Activated CD8-positive, alpha-beta memory T cell treated with anti-CD3 and anti-CD28 coated beads, Interleukin-2, amount 50 U/mL, for 24 hours (primary cell): ENCODE results near the gene DCDC2C.
"Not testable (repeated sequence)": the region's sequence is repeated elsewhere in the genome, so short reads cannot be mapped to it uniquely, and the experiment has no call there.

Experiments used
- DNase-seq: peaks from one replicate; pipeline ENCODE4 v3.0.0-alpha.2; 2020; ENCODE audit errors: extremely low read depth

DCDC2C gene

GRCh38 chr2:3703236-3703756 is at the start of gene DCDC2C:
Gene DCDC2C (plus strand): TSS chr2:3703575. CDS start chr2:3703752, 177 bp downstream.
- DNase-seq = no peak

DNA sequence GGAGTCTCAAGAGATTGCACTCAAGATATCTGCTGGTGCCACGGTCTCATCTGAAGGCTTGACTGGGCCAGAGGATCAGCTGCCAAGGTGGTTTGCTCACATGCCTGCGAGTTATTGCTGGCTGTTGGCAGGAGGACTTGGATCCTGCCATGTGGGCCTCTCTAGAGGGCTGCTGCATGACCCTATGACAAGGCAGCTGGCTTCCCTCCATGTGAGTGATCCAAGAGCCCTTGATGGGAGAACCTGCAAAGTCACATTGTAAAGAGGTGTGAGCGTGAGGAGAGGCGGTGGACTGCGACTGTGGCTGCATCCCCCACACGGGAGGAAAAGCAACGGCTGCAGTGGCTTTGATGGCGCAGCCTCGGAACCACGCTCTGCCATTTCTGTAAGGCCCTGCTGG is 49.4 kb upstream of the DCDC2C start:
- no peak for DNase-seq

DNA sequence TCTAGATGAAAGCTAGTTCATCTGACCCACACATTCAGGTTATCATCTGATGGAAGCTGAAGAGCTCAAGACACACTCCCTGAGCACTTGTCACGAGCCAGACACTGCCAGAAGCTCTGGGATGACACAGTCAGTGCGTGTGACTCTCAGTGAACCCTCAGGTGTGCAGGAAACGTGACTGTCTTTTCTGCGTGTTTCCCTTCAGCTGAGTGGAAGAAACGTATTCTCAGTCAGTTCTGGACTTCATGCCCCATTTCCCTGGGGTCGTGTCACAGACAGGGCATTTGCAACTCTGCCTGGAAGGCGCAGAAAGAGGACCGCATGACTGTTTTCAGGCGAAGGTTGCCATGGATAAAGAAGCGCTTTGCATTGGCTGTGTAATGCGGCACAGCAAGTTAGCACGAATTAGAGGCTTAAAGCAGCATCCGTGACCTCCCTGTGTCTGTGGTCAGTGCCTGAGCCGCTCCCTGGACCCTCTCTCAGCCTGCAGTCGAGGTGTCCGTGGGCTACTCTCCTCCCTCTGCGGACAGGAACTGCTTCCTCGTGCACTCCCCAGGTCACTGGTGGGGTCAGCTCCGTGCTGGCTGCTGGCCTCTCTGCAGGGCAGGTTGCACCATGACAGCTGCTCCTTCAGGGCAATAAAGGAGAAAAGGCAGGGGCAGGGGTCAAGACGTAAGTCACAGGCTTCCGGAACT is 48.7 kb upstream of the DCDC2C start:
- no peak for DNase-seq

DNA sequence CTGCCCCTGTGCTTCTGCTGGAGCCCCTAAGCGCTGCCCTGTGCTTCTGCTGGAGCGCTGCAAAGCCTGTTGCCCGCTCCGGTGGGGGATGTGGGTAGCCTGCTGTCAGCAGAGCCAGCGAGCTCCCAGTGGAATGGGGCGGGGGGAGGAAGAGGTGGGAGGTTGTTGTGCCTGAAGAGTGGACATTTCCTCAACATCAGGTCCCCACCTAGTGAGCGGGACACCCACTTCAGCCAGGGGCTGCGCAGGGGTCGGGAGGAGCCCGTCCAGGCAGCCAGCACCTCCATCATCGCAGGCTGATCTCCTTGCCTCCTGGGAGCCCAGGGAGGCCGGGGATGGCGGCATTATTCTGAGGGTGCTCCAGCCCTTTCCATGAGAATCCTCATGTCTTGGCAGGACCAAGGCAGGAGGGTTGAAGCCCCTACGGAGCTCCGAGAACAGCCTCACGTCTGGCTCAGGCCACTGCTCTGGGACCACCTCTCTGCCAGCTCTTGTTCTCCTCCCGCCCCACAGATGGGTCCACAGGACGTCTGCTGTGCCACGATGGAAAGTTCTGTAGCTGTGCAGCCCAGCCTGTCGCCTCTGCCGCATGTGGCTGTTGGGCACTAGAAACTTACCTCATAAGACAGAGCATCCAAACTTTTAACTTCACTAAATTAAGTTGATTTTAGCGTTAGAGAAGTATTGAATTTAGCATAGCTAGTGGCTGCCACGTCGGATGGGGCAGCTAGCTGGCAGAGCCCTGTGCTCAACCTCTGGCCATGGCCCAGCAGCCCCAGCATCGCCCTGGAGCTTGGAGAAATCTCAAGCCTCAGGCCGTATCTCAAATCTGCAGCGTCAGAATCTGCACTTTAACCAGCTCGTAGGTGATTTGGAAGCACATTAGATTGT is 47.3 kb upstream of the DCDC2C start:
- no peak for DNase-seq

GRCh38 chr2:3656762-3657721 is 46.3 kb upstream of the DCDC2C start:
- DNase-seq = no peak

DNA sequence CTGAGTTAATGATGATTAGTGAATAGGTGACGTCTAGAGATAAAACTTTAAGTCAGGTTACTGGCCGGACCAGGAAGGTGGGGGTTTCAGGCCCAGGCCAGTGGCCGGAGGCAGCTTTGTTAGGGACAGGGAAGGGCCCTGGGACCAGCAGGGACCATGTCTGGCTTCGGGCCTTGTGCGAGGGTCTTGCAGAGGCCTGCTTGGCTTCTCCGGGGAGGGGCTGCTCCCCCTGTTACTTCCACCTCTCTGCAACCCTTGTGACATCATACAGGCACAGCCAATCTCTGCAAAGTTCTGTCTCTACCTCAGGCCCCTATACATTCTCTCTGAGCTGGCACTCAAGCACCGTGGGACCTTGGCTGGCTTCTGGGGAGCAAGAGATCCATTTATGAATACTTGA is 45.5 kb upstream of the DCDC2C start, which contains the start of gene ALLC:
Gene ALLC, plus strand, starts transcription at position 320 of the 400 bp plus-strand sequence. CDS start 12,958 bp downstream, outside the sequence.
- DNase-seq = no peak

GRCh38 chr2:3659447-3660432 is 43.6 kb upstream of the DCDC2C start:
- DNase-seq = no peak

GRCh38 chr2:3660640-3661039 is 42.7 kb upstream of the DCDC2C start:
- not testable (repeated sequence) for DNase-seq

GRCh38 chr2:3661149-3661660 is 42.2 kb upstream of the DCDC2C start:
- DNase-seq = no peak

DNA sequence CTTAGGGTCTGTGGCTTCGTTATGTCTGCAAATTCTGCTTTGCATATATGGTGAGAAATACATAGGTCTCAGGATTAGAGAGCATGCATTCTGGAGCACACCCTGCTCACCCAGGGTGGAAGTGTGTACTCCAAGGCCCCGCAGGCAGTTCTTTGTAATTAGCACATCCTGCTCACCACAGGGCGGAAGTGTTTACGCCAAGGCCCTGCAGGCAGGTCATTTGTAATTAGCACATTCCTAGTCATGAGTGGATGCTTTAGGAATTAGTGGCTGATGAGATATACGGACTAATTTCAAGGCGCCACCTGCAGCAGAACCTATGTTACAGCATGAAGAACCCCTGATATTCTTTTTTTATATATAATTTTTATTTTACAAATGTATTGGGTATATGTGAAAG is 41.1 kb upstream of the DCDC2C start:
- no peak for DNase-seq

DNA sequence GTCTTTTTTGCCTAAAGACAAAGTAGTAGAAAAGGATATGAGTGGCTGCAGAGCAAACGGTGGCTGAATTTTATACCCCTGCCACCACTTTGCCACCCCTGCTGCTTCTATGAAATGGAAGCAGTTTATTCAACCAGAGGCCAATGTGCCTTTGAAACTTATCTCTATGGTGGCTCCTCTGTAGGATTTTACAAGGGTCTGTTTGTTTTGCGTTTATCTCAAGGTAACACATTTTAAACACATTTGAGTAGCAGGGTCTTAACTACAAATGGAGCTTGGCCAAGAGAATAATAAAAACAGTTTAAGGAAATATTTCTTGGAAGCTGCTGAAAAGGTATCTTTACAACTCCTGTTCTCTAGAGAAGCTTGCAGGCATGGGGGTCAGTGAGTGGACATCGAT is 39.3 kb upstream of the DCDC2C start:
- no peak for DNase-seq

GRCh38 chr2:3664925-3665324 is 38.5 kb upstream of the DCDC2C start:
- no peak for DNase-seq

DNA sequence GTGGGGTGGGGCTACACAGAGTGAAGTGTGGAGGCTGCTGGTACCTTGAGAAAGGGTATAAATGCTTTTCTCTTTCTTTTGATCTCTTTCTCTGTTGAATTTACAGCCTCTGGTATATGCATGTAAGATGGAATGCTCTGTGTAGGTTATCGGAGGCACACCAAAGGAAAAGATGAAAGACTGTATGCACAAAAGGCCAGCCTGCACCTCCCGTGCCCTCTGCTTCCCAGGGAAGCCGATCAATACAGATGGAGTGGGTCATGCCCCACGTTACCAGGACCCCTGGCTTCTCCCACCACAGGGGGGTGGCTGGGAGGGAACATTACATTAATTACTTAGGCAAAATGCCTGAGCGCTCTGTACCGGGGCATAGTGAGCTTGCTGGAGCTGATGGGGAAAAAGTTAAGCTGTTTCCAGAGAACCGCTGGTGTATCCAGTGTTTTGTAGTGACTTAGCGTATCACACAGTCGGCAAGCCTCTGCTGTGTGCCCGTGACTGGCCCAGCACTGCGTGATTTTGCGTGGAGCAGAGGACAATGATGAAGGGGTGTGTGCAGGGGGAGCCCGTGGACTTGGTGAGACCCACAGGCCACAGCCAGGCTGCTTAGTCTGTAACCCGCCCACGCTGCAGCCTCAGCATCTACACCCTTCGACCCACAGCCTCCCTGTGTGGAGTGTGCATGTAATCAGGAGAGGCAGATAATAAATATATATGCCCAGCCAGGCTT is 37.3 kb upstream of the DCDC2C start:
- DNase-seq = no peak

- no peak for DNase-seq
These were observed 36.8 kb upstream of the DCDC2C start for GRCh38 chr2:3666613-3666975.

- no peak for DNase-seq
These were observed 36.2 kb upstream of the DCDC2C start for GRCh38 chr2:3667151-3667631.

- DNase-seq = no peak
These were observed 33.7 kb upstream of the DCDC2C start for GRCh38 chr2:3669656-3670055.

DNA sequence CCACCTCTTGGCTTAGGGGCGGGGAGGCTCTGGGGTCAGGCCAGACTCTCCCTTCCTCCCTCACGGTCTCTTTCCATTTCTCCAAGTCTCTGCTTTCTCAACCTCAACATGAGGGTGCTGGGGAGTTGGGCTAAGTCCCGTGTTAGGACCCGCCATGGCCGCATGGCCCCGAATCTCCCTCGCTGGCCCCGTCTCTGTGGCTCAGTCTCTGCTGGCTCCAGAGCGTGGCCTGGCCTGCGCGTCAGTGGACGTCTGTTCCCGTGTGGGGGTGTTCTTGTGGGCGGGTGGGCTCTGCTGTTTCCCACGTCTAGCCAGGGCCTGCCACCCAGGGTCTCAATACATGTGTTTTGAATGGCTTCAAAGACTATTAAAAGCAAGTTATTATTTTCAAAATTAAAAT is 33.0 kb upstream of the DCDC2C start:
- DNase-seq = no peak

DNA sequence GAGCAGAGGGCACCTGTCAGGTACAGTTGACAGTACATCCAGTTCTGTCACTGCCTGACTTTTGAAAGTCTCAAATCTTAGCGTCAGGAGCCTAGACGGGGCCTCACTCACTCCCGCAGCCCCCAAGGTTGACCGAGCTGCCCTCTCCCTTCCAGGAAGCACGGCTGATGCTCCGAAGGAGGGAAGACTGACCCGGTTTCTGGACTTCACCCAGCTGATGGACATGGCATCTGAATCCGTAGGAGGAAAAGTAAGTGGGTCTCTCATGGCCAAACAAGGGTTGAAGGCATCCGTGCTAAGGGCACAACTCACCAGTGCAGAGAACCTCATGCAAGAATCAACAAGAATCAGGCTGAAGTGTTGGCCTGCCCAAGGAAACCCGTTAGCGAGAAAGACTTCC is 32.4 kb upstream of the DCDC2C start:
- DNase-seq = no peak
